ENCODE data around the gene NUTM1. TPM values are rescaled to one million over a fixed set of nuclear protein-coding genes. Genes with fewer than 3 reads are reported as not detected.

Gene NUTM1, protein sequence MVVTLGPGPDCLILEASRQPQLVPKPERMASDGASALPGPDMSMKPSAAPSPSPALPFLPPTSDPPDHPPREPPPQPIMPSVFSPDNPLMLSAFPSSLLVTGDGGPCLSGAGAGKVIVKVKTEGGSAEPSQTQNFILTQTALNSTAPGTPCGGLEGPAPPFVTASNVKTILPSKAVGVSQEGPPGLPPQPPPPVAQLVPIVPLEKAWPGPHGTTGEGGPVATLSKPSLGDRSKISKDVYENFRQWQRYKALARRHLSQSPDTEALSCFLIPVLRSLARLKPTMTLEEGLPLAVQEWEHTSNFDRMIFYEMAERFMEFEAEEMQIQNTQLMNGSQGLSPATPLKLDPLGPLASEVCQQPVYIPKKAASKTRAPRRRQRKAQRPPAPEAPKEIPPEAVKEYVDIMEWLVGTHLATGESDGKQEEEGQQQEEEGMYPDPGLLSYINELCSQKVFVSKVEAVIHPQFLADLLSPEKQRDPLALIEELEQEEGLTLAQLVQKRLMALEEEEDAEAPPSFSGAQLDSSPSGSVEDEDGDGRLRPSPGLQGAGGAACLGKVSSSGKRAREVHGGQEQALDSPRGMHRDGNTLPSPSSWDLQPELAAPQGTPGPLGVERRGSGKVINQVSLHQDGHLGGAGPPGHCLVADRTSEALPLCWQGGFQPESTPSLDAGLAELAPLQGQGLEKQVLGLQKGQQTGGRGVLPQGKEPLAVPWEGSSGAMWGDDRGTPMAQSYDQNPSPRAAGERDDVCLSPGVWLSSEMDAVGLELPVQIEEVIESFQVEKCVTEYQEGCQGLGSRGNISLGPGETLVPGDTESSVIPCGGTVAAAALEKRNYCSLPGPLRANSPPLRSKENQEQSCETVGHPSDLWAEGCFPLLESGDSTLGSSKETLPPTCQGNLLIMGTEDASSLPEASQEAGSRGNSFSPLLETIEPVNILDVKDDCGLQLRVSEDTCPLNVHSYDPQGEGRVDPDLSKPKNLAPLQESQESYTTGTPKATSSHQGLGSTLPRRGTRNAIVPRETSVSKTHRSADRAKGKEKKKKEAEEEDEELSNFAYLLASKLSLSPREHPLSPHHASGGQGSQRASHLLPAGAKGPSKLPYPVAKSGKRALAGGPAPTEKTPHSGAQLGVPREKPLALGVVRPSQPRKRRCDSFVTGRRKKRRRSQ
- total RNA-seq = under 0.01 TPM in 1 of 2 replicates, not detected in the other

DNA sequence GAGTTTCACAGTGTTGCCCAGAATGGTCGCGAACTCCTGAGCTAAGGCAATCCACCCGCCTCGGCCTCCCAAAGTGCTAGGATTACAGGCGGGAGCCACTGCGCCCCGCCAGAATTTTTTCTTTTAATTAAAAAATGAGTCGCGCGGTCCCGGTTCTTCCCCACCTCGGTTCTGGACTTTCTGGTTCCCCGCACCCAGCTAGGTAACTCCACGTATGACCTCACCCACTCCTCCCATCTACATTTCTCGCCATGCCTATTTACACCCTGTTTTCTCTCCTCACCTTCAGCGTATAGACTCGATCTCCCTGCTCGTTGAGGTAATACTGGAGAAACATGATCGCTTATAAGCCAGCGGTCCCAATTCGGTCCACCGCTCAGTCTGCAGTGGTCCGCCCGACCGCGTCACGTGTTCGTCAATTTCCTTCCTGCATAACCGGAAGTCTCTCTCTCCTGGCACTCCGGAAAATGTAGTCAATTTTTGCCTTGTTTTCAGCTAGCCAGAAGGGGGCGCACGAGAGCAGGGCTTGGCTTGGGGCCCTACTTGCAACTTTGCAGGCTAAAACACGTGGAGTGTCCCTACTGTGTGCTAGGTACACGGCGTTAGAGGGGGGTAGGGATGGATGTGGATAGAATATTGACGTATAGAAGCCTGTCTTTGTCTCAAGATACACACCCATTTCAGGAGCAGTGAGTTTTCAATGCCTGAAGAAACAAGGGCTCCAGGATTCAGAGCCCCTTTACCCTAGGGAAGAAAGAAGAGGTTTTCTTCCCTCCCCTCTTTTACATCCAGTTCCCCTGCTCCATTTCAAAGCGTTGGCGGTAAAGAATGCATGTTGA, at the start of gene NUTM1, which contains the start of gene NOP10:
TSS of gene NUTM1 (plus strand) at position 579 of the 839 bp plus-strand sequence. CDS start 382 bp downstream, outside the sequence.
TSS of gene NOP10 (minus strand) at position 400 of the 839 bp plus-strand sequence. CDS start at position 337, 63 bp downstream.
- peak within 1 kb of the TSS; percentile 76 for H3K4me2 ChIP-seq (ENCODE audit: insufficient read depth, low read length)
- H2AFZ ChIP-seq (ENCODE audit: low read length) = peak within 1 kb of the TSS; percentile 99
- H3K4me1 ChIP-seq (ENCODE audit: insufficient read depth, low read length) = peaks cover 3% of the 10 kb centered on the region
- no peaks in the 10 kb centered on the region for H3K27me3 ChIP-seq (ENCODE audit: insufficient read depth, low read length)
- H4K20me1 ChIP-seq (ENCODE audit: insufficient read depth, low read length) = peaks cover 3% of the 10 kb centered on the region
- peak; percentile 100 for TF ChIP-seq CTCF (IDR thresholded peaks at IDR 0.05; ENCODE audit: extremely low read depth, low read depth, low read length)
- peaks cover 22% of the 10 kb centered on the region for H3K36me3 ChIP-seq (ENCODE audit: insufficient read depth, low read length)
- DNase-seq (ENCODE audit: insufficient read length, low spot score, missing footprints) = peak; percentile 94
- H3K9me3 ChIP-seq (ENCODE audit: low read depth, low read length) = no peaks in the 10 kb centered on the region
- peak within 1 kb of the TSS; percentile 96 for H3K4me3 ChIP-seq (ENCODE audit: insufficient read depth, low read length)
- H3K27ac ChIP-seq (ENCODE audit: low read depth, low read length) = peak within 1 kb of the TSS; percentile 90
- peaks cover 34% of the 10 kb centered on the region for H3K79me2 ChIP-seq (ENCODE audit: insufficient read depth, low read length)

DNA sequence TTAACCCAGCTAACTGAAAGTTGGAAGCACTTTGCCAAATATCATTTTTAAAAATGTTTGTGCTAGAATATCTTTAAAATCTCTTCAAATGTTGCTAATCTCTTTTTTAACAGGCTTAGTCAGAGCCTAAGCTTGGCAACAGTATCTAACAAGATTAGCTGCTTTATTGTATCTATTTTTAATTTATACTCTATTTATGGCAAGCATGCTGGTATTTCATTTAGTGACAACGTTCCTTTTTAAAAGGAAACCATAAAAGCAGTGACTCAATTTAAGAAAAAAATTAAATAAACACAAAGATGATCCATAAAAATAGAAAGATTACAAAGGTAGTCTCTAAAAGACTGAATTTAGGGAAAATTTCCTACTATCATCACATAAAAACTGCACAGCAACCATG, 46.1 kb upstream of the NUTM1 start:
- peak; percentile 48 for DNase-seq (ENCODE audit: insufficient read length, low spot score, missing footprints)
- TF ChIP-seq CTCF (IDR thresholded peaks at IDR 0.05; ENCODE audit: extremely low read depth, low read depth, low read length) = no peak
- H4K20me1 ChIP-seq (ENCODE audit: insufficient read depth, low read length) = no peaks in the 10 kb centered on the region
- H3K27me3 ChIP-seq (ENCODE audit: insufficient read depth, low read length) = no peaks in the 10 kb centered on the region
- H3K79me2 ChIP-seq (ENCODE audit: insufficient read depth, low read length) = peaks cover 71% of the 10 kb centered on the region
- H3K4me2 ChIP-seq (ENCODE audit: insufficient read depth, low read length) = peak overlapping the region; percentile 50
- peaks cover 13% of the 10 kb centered on the region for H3K4me1 ChIP-seq (ENCODE audit: insufficient read depth, low read length)
- H2AFZ ChIP-seq (ENCODE audit: low read length) = no peak overlapping the region
- no peaks in the 10 kb centered on the region for H3K9me3 ChIP-seq (ENCODE audit: low read depth, low read length)
- H3K27ac ChIP-seq (ENCODE audit: low read depth, low read length) = peak overlapping the region; percentile 60
- no peak overlapping the region for H3K4me3 ChIP-seq (ENCODE audit: insufficient read depth, low read length)
- H3K36me3 ChIP-seq (ENCODE audit: insufficient read depth, low read length) = no peaks in the 10 kb centered on the region

DNA sequence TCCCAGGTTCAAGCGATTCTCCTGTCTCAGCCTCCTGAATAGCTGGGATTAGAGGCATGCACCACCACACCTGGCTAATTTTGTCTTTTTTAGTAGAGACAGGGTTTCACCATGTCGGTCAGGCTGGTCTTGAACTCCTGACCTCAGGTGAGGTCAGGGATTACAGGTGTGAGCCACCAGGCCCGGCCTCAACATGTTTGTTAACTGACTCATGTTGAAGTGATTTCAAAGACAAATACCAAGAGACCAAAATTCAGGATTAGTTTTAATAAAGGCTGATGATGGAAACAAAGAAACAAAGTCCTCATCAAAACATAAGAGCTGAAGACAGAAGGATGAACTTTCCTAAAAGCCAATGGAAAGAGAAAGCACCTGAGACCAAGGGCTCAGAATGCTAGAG, 42.1 kb upstream of the NUTM1 start:
- no peak overlapping the region for H3K4me3 ChIP-seq (ENCODE audit: insufficient read depth, low read length)
- H3K27ac ChIP-seq (ENCODE audit: low read depth, low read length) = no peak overlapping the region
- H3K9me3 ChIP-seq (ENCODE audit: low read depth, low read length) = no peaks in the 10 kb centered on the region
- DNase-seq (ENCODE audit: insufficient read length, low spot score, missing footprints) = no peak
- H2AFZ ChIP-seq (ENCODE audit: low read length) = no peak overlapping the region
- H3K4me1 ChIP-seq (ENCODE audit: insufficient read depth, low read length) = peaks cover 28% of the 10 kb centered on the region
- H3K79me2 ChIP-seq (ENCODE audit: insufficient read depth, low read length) = peaks cover 58% of the 10 kb centered on the region
- H4K20me1 ChIP-seq (ENCODE audit: insufficient read depth, low read length) = no peaks in the 10 kb centered on the region
- TF ChIP-seq CTCF (IDR thresholded peaks at IDR 0.05; ENCODE audit: extremely low read depth, low read depth, low read length) = no peak
- H3K36me3 ChIP-seq (ENCODE audit: insufficient read depth, low read length) = no peaks in the 10 kb centered on the region
- no peaks in the 10 kb centered on the region for H3K27me3 ChIP-seq (ENCODE audit: insufficient read depth, low read length)
- H3K4me2 ChIP-seq (ENCODE audit: insufficient read depth, low read length) = no peak overlapping the region

Data from osteoblast (primary cell).